Keratinocyte (primary cell): ENCODE results near the gene DLG5. TPM values are rescaled to one million over a fixed set of nuclear protein-coding genes. Genes with fewer than 3 reads are reported as not detected.

Source experiments
- DNase-seq: peaks from one replicate; pipeline ENCODE4 v3.0.0-alpha.2; 2011; ENCODE audit warnings: low read depth, missing footprints, low spot score
- FAIRE-seq: peaks from 2 replicates; lab custom pipeline; 2011; peaks lifted over from hg19 to GRCh38; lab: Jason Lieb, UNC
- H2AFZ ChIP-seq: 2 replicates; pipeline ENCODE4 v1.6.0; 2012; ENCODE audit warnings: low read length, control low read depth, inconsistent platforms; ENCODE audit not compliant: control insufficient read depth
- H3K27ac ChIP-seq: 2 replicates; pipeline ENCODE4 v1.5.1; 2011; ENCODE audit warnings: low read length; ENCODE audit not compliant: control insufficient read depth, insufficient read depth
- H3K27me3 ChIP-seq: 3 replicates; pipeline ENCODE4 v1.6.0; 2011; ENCODE audit warnings: low read length; ENCODE audit not compliant: control insufficient read depth, insufficient read depth; ENCODE audit errors: extremely low read depth
- H3K36me3 ChIP-seq, 2 experiments: 2 replicates in 1 of 2; 3 replicates in 1 of 2; pipeline ENCODE4 v1.5.1; 2011; ENCODE audit warnings: low read length in 2 of 2, mild to moderate bottlenecking in 1 of 2; ENCODE audit not compliant: control insufficient read depth in 2 of 2, insufficient read depth in 2 of 2; ENCODE audit errors: extremely low read depth in 1 of 2
- H3K4me1 ChIP-seq: 3 replicates; pipeline ENCODE4 v1.5.1; 2011; ENCODE audit warnings: low read length; ENCODE audit not compliant: control insufficient read depth, insufficient read depth; ENCODE audit errors: extremely low read depth
- H3K4me2 ChIP-seq: 3 replicates; pipeline ENCODE4 v1.6.0; 2011; ENCODE audit warnings: low read depth, low read length; ENCODE audit not compliant: control insufficient read depth, insufficient read depth; ENCODE audit errors: extremely low read depth
- H3K4me3 ChIP-seq, 3 experiments: fragments of 200-600 bp in 1 of 3; sonication (generic) in 1 of 3; 2 replicates in 2 of 3; 3 replicates in 1 of 3; pipeline ENCODE4 v1.5.1; 2011 to 2016; ENCODE audit warnings: low read length in 3 of 3, mild to moderate bottlenecking in 3 of 3, control low read depth in 2 of 3, inconsistent platforms in 1 of 3, low read depth in 1 of 3, mixed read lengths in 1 of 3, mixed run types in 1 of 3, moderate library complexity in 1 of 3; ENCODE audit not compliant: control insufficient read depth in 2 of 3, insufficient read depth in 2 of 3; ENCODE audit errors: extremely low read depth in 1 of 3
- H3K79me2 ChIP-seq: 2 replicates; pipeline ENCODE4 v1.6.0; 2012; ENCODE audit warnings: low read length; ENCODE audit not compliant: control insufficient read depth, insufficient read depth
- H3K9ac ChIP-seq: 3 replicates; pipeline ENCODE4 v1.6.0; 2011; ENCODE audit warnings: low read length; ENCODE audit not compliant: control insufficient read depth, insufficient read depth; ENCODE audit errors: extremely low read depth
- H3K9me1 ChIP-seq: 3 replicates; pipeline ENCODE4 v1.6.0; 2011; ENCODE audit warnings: low read length; ENCODE audit not compliant: control insufficient read depth, insufficient read depth; ENCODE audit errors: extremely low read depth
- H3K9me3 ChIP-seq: 2 replicates; pipeline ENCODE4 v1.5.1; 2012; ENCODE audit warnings: low read depth, low read length; ENCODE audit not compliant: control insufficient read depth
- H4K20me1 ChIP-seq: 3 replicates; pipeline ENCODE4 v1.6.0; 2011; ENCODE audit warnings: low read length; ENCODE audit not compliant: control insufficient read depth, insufficient read depth; ENCODE audit errors: extremely low read depth
- EZH2 ChIP-seq: IDR thresholded peaks from one replicate; pipeline ENCODE4 v1.6.1; 2012; ENCODE audit warnings: inconsistent platforms, mild to moderate bottlenecking, low read length, moderate library complexity
- dilution Hi-C: fragments of 300-500 bp; cut with MboI; formaldehyde crosslinking; loops from one replicate; pipeline ENCODE4 v1.7.0; 2020; ENCODE audit warnings: low sequenced_read_pairs; ENCODE audit not compliant: extremely low pct_ligation_motif_present
- polyA plus RNA-seq, 5 experiments: library from polyadenylated mRNA; depleted of rRNA in 3 of 5; stranded (reverse) in 3 of 5; stranded (forward) in 1 of 5; unstranded in 1 of 5; fragments of >200 nt; gene quantifications; 1 replicate in 1 of 5; 2 replicates in 3 of 5; 3 replicates in 1 of 5; pipeline versions ENCODE4 v1.2.1 to v1.2.3, GENCODE V29; 2011 to 2012; ENCODE audit warnings: missing spikeins in 2 of 5, low read depth in 1 of 5, low replicate concordance in 1 of 5
- TF ChIP-seq, protein P1 (sequence below), 3 experiments: IDR thresholded peaks in 1 of 3; conservative IDR thresholded peaks in 1 of 3; optimal IDR thresholded peaks in 1 of 3; 2 replicates in 2 of 3; 3 replicates in 1 of 3; pipeline versions ENCODE3 to v1.5.1; 2011; ENCODE audit warnings: low read length in 3 of 3, mild to moderate bottlenecking in 3 of 3, moderate library complexity in 2 of 3, control low read depth in 1 of 3, inconsistent platforms in 1 of 3; ENCODE audit not compliant: insufficient read depth in 2 of 3; ENCODE audit errors: extremely low read depth in 1 of 3

DLG5 gene
- polyA plus RNA-seq, 1 donor (not counting 4 experiments of a cell fraction or from before 2014, with no cell fraction given), result 17.2 TPM

DNA sequence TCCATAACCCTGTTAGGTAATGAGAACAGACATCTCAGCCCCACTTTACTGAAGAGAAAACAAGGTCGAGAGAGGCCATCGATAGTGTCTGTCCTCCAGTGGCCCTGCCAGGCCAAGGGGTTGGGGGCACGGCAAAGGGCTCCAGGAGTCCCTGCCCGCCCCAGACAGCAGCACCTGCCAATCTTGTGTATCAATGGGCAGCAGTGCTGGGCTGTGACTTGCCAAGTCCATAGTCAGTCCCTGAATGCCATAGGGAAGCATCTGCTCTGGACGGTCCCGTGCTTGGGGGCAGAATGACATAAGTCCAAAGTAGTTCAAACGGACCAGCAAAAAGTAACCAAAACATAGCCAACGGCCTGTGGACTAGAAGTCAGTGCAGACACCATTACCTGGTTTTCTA is 33.2 kb downstream of the DLG5 start:
- Histone ChIP-seq H3K27ac (no peak overlapping the region), H3K9me1 (peaks cover 7% of the 10 kb centered on the region), H3K9ac (no peak overlapping the region), H3K4me2 (no peak overlapping the region), H3K27me3 (no peaks in the 10 kb centered on the region), H3K79me2 (peaks cover 89% of the 10 kb centered on the region), H3K36me3 (peaks cover 3 to 5% of the 10 kb centered on the region in 2 experiments), H2AFZ (no peak overlapping the region), H3K9me3 (no peaks in the 10 kb centered on the region), H3K4me1 (peaks cover 53% of the 10 kb centered on the region), H3K4me3 (no peak overlapping the region), H4K20me1 (peaks cover 8% of the 10 kb centered on the region)
- DNase-seq, result no peak
- FAIRE-seq, result no peak
- dilution Hi-C loops, result no loop called here
- TF ChIP-seq, protein P1, sequence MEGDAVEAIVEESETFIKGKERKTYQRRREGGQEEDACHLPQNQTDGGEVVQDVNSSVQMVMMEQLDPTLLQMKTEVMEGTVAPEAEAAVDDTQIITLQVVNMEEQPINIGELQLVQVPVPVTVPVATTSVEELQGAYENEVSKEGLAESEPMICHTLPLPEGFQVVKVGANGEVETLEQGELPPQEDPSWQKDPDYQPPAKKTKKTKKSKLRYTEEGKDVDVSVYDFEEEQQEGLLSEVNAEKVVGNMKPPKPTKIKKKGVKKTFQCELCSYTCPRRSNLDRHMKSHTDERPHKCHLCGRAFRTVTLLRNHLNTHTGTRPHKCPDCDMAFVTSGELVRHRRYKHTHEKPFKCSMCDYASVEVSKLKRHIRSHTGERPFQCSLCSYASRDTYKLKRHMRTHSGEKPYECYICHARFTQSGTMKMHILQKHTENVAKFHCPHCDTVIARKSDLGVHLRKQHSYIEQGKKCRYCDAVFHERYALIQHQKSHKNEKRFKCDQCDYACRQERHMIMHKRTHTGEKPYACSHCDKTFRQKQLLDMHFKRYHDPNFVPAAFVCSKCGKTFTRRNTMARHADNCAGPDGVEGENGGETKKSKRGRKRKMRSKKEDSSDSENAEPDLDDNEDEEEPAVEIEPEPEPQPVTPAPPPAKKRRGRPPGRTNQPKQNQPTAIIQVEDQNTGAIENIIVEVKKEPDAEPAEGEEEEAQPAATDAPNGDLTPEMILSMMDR (optimal IDR thresholded peaks at IDR 0.05 in 1 of 3, IDR thresholded peaks at IDR 0.05 in 1 of 3, conservative IDR thresholded peaks at IDR 0.05 in 1 of 3; ENCODE audit: extremely low read depth in 1 of 3, insufficient read depth in 2 of 3, low read length in 3 of 3), result no peak

- no peak for FAIRE-seq
- Histone ChIP-seq H3K9ac (no peak overlapping the region), H3K9me1 (peaks cover 7% of the 10 kb centered on the region), H3K27ac (no peak overlapping the region), H3K4me1 (peaks cover 53% of the 10 kb centered on the region), H3K36me3 (peaks cover 3 to 5% of the 10 kb centered on the region in 2 experiments), H3K27me3 (no peaks in the 10 kb centered on the region), H2AFZ (no peak overlapping the region), H4K20me1 (peaks cover 8% of the 10 kb centered on the region), H3K79me2 (peaks cover 90% of the 10 kb centered on the region), H3K9me3 (no peaks in the 10 kb centered on the region), H3K4me2 (no peak overlapping the region), H3K4me3 (no peak overlapping the region)
- TF ChIP-seq, protein P1 (optimal IDR thresholded peaks at IDR 0.05 in 1 of 3, IDR thresholded peaks at IDR 0.05 in 1 of 3, conservative IDR thresholded peaks at IDR 0.05 in 1 of 3; ENCODE audit: extremely low read depth in 1 of 3, insufficient read depth in 2 of 3, low read length in 3 of 3), result no peak
- TF ChIP-seq EZH2, result no peak
- dilution Hi-C loops, result no loop called here
- no peak for DNase-seq
Measured at GRCh38 chr10:77892761-77893160, 33.8 kb downstream of the DLG5 start.
